Spinal cord (tissue), 10 donors: ENCODE results near the gene TTC6. TPM values are rescaled to one million over a fixed set of nuclear protein-coding genes. Genes with fewer than 3 reads are reported as not detected.

ENCODE experiments used
- DNase-seq, 6 donors: peaks; one replicate each; pipeline versions ENCODE4 v3.0.0 to v3.0.0-alpha.2; 2013 to 2015; ENCODE audit warnings: low spot score in 6 of 6, low read depth in 4 of 6
- H3K27ac ChIP-seq: one replicate; pipeline ENCODE4 v1.5.1; 2013; ENCODE audit warnings: low read depth, low read length, control low read depth
- H3K27me3 ChIP-seq: one replicate; pipeline ENCODE4 v1.6.1; 2013; ENCODE audit warnings: low read length; ENCODE audit not compliant: control insufficient read depth, insufficient read depth
- H3K36me3 ChIP-seq: one replicate; pipeline ENCODE4 v1.6.1; 2013; ENCODE audit warnings: low read length; ENCODE audit not compliant: control insufficient read depth, insufficient read depth
- H3K4me1 ChIP-seq: one replicate; pipeline ENCODE4 v1.6.1; 2013; ENCODE audit warnings: low read length; ENCODE audit not compliant: control insufficient read depth, insufficient read depth
- H3K4me3 ChIP-seq: one replicate; pipeline ENCODE4 v1.5.1; 2013; ENCODE audit warnings: low read depth, low read length, control low read depth
- H3K9me3 ChIP-seq: one replicate; pipeline ENCODE4 v1.6.1; 2013; ENCODE audit warnings: low read length; ENCODE audit not compliant: control insufficient read depth, insufficient read depth
- WGBS: methylation state at CpG from one replicate; pipeline ENCODE4 v1.1.5; 2013; ENCODE audit warnings: missing lambda C conversion rate; ENCODE audit not compliant: insufficient coverage; 5-methylcytosine and 5-hydroxymethylcytosine counted together
- polyA plus RNA-seq, 2 donors: library from polyadenylated mRNA; unstranded; fragments of 120-200 nt; gene quantifications; one replicate each; pipeline ENCODE4 v1.2.1, GENCODE V29; 2013; ENCODE audit not compliant: insufficient read length in 2 of 2
- total RNA-seq, 2 donors: library from RNA; depleted of rRNA in 1 of 2; stranded (reverse); fragments of 120-200 nt in 1 of 2; fragments of >200 nt in 1 of 2; gene quantifications; one replicate each; pipeline versions ENCODE4 v1.2.3 to v1.2.4, GENCODE V29; 2013 to 2014
- donor health status: healthy.

TTC6 gene
- total and polyA plus RNA-seq, 4 donors: 2.0 to 6.7 (median 3.5) TPM

- no peak overlapping the region for H3K27ac ChIP-seq
- H3K4me1 ChIP-seq: no peaks in the 10 kb centered on the region
- H3K27me3 ChIP-seq: no peaks in the 10 kb centered on the region
- no peaks in the 10 kb centered on the region for H3K36me3 ChIP-seq
- no peak for DNase-seq
- WGBS: no CpG with 5 or more reads among the region's 4 CpGs
- no peaks in the 10 kb centered on the region for H3K9me3 ChIP-seq
- H3K4me3 ChIP-seq: no peak overlapping the region
These were observed 48.3 kb downstream of the TTC6 start for GRCh38 chr14:37643701-37644100.

Other genes starting within 250 kb of the TTC6 start
- 1 to 10 TPM in 1 of 2 donors, under 1 TPM in 1; 0.40 to 2.7 TPM for gene FOXA1, start 380 bp upstream of the TTC6 start, total RNA-seq
- 1 to 10 TPM; 2.3 to 4.4 TPM for gene FOXA1, start 380 bp upstream of the TTC6 start, polyA plus RNA-seq